IMR-90 (cell line): Measurements from ENCODE around the gene MFRP.

ENCODE experiments used
- CEBPB ChIP-seq: IDR thresholded peaks from 2 replicates; pipeline ENCODE4 v1.6.1; 2012; ENCODE audit warnings: low read depth, low read length, improper control_type of control experiment
- MAFK ChIP-seq: IDR thresholded peaks from 2 replicates; pipeline ENCODE4 v1.6.1; 2012; ENCODE audit warnings: low read depth, low read length, improper control_type of control experiment
- NFE2L2 ChIP-seq: fragments of 150-350 bp; IDR thresholded peaks from 2 replicates; pipeline ENCODE4 v1.6.1; 2016; ENCODE audit warnings: low read depth, mild to moderate bottlenecking, low read length
- POLR2A ChIP-seq: IDR thresholded peaks from 2 replicates; pipeline ENCODE4 v1.6.1; 2012; ENCODE audit warnings: mild to moderate bottlenecking, low read depth, low read length
- RAD21 ChIP-seq: IDR thresholded peaks from 2 replicates; pipeline ENCODE4 v1.6.1; 2012; ENCODE audit warnings: low read length, improper control_type of control experiment
- RFX5 ChIP-seq: IDR thresholded peaks from 2 replicates; pipeline ENCODE4 v1.8.0; 2012; ENCODE audit warnings: low read depth, mild to moderate bottlenecking, low read length, moderate library complexity
- USF2 ChIP-seq: fragments of 150-350 bp; IDR thresholded peaks from 2 replicates; pipeline ENCODE4 v1.6.1; 2017; ENCODE audit warnings: mild to moderate bottlenecking, antibody characterized with exemption, low read length, low read depth
- TF ChIP-seq, protein P1 (sequence below): conservative IDR thresholded peaks from 2 replicates; pipeline ENCODE4 v1.5.1; 2012; ENCODE audit warnings: mild to moderate bottlenecking, low read depth, low read length, improper control_type of control experiment

DNA sequence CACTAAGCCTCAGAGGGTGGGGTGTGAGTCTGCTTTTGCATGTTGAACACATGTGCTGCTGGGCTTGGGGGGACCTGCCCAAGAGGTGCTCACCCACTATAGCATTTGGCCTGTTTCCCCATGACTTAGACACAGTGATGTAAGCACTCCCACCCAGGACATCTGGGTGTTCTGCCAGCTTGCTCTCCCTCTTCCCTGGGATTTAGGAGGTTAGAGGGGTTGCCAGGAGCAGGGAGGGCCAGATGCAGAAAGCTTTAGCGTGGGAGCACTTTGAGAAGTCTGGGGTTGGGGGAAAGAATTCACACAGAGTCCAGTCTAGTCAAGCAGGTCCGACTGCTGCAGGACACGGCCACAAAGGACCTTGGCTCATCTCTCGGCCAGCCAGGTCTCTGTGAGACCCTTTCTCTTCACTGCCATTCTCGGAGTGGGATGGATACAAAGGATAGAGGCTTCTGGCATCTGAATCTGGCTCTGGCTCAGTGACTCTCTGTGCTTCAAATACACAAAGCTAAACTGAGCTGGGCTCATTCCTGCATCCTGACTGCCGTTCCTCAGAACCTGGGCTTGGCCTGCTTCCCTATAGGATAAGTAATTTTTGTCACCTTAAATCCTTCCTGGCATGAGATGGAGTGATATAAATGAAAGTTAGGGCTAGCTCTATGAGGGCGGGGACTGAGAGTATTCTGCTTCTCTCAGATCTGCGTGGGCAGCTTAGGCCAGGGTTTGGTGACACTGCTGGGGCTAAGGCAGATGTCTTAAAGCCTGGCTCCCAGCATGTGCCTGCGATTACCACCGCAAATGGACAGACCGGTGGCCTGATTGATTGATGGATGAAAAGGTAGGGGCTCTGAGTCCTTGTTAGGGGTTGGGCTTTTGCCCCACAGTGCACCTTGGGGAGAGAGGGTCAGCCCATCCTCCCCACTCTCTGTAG, 20.4 kb upstream of the MFRP start:
- TF ChIP-seq POLR2A (no peak), CEBPB (no peak), USF2 (no peak), NFE2L2 (no peak), RAD21 (no peak), RFX5 (no peak), MAFK (no peak)
- TF ChIP-seq, protein P1, sequence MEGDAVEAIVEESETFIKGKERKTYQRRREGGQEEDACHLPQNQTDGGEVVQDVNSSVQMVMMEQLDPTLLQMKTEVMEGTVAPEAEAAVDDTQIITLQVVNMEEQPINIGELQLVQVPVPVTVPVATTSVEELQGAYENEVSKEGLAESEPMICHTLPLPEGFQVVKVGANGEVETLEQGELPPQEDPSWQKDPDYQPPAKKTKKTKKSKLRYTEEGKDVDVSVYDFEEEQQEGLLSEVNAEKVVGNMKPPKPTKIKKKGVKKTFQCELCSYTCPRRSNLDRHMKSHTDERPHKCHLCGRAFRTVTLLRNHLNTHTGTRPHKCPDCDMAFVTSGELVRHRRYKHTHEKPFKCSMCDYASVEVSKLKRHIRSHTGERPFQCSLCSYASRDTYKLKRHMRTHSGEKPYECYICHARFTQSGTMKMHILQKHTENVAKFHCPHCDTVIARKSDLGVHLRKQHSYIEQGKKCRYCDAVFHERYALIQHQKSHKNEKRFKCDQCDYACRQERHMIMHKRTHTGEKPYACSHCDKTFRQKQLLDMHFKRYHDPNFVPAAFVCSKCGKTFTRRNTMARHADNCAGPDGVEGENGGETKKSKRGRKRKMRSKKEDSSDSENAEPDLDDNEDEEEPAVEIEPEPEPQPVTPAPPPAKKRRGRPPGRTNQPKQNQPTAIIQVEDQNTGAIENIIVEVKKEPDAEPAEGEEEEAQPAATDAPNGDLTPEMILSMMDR = no peak
